GM12874 (cell line): Measurements from ENCODE around the gene PRKCSH.
A peak's percentile ranks its signal among the peaks of the same experiment; 100 is the strongest.

Experiments
- TF ChIP-seq, protein P1 (sequence below): IDR thresholded peaks from 2 replicates; pipeline ENCODE4 v1.5.1; 2011; ENCODE audit warnings: low read depth, mild to moderate bottlenecking, control low read depth, low read length, moderate library complexity; ENCODE audit not compliant: insufficient read depth

PRKCSH gene

GRCh38 chr19:11450570-11451326 is 15.3 kb downstream of the PRKCSH start:
- TF ChIP-seq, protein P1, sequence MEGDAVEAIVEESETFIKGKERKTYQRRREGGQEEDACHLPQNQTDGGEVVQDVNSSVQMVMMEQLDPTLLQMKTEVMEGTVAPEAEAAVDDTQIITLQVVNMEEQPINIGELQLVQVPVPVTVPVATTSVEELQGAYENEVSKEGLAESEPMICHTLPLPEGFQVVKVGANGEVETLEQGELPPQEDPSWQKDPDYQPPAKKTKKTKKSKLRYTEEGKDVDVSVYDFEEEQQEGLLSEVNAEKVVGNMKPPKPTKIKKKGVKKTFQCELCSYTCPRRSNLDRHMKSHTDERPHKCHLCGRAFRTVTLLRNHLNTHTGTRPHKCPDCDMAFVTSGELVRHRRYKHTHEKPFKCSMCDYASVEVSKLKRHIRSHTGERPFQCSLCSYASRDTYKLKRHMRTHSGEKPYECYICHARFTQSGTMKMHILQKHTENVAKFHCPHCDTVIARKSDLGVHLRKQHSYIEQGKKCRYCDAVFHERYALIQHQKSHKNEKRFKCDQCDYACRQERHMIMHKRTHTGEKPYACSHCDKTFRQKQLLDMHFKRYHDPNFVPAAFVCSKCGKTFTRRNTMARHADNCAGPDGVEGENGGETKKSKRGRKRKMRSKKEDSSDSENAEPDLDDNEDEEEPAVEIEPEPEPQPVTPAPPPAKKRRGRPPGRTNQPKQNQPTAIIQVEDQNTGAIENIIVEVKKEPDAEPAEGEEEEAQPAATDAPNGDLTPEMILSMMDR: no peak

- TF ChIP-seq, protein P1: no peak
Measured at GRCh38 chr19:11451327-11451870, 16.0 kb downstream of the PRKCSH start.

DNA sequence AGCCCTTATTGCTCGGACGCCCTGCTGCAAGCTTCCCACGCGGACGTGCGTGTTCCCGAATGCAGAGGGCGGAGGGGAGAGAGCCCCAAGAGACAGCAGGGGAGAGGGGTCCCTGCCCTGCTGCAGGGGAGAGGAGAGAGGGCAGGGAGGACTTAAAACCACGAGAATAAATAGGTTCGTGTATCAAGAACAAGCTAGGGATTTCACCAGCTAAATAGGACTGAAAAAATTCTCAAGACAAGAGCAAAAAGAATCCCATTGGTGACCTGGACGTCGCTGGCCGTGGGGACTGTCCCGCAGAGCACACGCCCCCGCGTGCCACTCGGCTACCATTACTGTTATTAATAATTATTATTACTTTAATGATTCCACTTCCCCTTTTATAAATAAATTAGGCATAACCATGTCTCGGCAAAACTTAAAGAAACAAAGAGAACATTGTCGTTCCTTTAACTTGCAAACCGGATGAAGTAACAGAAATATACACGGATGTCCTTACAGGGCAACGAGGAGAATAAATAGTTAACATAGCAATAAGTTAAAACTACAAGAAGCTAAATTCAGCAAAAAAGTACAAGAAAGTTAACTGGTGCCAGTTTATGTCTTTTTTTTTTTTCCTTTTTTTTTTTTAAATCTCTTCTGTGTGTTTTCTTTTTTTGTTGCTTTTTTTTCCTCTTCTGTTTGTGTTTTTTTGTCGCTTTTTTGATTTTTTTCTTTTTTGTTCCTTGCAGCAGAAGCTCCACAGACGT is 16.6 kb downstream of the PRKCSH start:
- TF ChIP-seq, protein P1: no peak

DNA sequence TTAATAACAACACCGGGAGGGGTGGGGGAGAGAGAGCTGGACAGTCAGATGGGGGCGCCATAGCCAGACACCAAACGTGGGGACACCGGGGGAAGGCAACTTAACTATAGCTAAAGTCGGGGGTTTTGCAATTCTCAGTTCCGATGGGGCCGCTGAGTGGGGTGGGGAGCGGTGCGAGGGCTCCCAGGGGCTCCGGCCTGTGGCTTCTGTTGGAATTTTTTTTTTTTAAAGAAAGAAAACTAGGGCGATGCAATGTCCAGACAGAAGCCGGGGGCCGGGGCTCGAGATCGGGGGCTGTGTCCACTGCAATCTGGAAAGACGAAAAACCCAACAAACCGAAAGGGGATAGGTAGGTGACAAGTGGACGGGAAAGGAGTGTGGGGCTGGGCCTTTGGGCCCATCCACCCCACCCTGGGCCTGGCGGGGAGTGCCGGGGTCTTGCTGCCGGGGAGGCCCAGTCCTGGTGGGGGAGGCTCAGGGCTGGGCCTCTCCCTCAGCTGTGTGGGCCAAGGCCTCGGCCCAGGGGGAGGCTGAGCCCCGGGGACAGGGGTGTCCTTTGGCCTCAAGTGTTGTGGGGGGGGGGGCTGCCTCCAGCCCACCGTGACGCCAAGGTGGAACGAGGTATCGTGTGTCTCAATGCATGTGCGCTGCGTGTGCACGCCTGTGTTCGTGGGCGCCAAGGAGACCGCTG is 17.3 kb downstream of the PRKCSH start:
- TF ChIP-seq, protein P1: no peak

DNA sequence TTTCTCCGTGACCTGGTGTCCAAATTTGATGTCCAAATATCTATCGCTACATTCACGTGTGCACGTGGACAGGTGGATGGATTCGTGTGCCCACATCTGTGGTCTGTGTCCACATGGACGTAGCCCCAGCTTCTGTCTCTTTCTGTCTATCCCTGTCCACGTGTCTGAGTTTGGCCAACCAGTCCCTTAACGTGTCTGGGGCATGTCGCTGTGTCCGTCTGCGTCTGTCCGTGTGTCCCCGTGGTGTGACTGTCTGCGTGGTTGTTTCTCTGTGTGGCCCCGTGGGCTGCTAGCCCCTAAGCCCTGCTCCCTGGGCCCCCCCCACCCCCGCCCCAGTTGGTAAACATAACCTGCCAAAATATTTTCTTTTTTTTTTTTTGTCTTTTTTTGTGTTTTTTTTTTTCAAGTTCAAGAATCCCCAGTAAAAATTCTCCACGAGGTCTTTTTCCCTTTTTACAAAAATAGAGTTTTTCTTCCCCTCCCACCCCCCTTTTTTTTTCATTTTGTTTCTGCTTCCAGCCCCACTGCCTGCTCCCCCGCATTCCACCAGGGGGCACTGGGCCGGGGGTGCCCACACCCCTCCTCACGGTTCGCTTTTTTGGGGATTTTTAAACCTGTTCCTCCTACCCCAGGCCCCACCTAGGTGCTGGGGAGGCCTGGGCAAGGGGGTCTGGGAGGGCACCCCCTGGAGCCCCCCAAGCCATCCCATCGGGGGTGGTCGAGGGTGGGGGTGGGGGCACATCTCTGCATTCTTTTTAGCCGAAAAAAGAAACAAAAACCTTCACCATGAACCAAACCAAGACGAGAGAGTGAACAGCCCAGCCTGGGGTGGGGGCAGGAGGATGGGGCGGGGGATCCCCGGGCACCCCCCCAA is 18.3 kb downstream of the PRKCSH start:
- TF ChIP-seq, protein P1: peak; percentile 57

DNA sequence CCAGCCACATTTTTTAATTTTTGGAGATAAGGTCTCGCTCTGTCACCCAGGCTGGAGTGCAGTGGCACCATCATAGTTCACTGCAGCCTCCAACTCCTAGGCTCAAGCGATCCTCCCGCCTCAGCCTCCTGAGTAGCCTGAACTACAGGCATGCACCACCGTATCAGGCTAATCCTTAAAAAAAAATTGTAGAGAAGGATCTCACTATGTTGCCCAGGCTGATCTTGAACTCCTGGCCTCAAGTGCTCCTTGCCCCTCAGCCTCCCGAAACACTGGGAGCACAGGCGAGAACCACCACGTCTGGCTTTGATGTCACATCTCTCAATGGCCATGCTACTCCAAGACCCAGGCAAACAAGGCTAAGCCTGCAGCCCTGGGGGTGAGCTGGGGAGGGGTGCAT is 21.2 kb downstream of the PRKCSH start:
- TF ChIP-seq, protein P1: no peak
